HG03575 (cell line): Measurements from ENCODE around the gene SLC22A13.
"Not testable (repeated sequence)": the region's sequence is repeated elsewhere in the genome, so short reads cannot be mapped to it uniquely, and the experiment has no call there.

Experiments
- ATAC-seq: cut with Tn5 transposase; IDR thresholded peaks from one replicate; pipeline ENCODE4 v1.9.1; 2021; ENCODE audit not compliant: unreplicated experiment, insufficient number of reproducible peaks, low FRiP score; ENCODE audit errors: extremely low read depth

Gene SLC22A13

GRCh38 chr3:38318766-38319671 lies 53.4 kb downstream of the SLC22A13 start:
- ATAC-seq, result no peak

DNA sequence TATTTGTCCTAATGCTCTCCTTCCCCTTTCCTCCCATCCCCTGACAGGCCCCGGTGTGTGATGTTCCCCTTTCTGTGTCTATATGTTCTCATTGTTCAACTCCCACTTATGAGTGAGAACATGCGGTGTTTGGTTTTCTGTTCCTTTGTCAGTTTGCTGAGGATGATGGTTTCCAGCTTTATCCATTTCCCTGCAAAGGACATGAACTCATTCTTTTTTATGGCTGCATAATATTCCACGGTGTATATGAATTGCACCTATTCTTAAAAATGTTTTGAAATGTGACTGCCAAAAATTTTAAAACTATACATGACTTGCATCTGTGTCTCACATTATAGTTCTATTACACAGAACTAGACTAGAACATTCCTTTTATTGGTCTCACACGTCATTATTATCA lies 55.0 kb downstream of the SLC22A13 start:
- ATAC-seq, result not testable (repeated sequence)

DNA sequence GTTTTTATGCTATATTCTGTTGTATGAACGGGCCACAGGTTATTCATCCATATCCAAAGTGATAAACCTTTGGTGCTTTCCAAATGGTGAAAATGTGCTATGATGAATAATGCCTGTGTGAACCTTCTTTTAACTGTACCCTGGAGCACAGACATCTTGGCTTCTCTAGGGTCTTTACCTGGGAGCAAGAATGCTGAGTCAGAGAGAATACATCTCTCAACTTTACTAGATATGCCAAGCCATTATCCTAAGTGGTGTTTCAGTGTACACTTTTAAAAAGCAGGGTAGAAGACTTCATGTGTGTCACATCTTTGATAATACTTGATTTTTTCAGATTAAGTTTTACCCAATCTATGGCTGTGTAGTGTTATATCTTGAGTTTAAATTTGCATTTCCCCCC lies 57.4 kb downstream of the SLC22A13 start:
- no peak for ATAC-seq

GRCh38 chr3:38325256-38325655 lies 59.6 kb downstream of the SLC22A13 start:
- ATAC-seq, result no peak

- ATAC-seq, result no peak
These were observed 61.9 kb downstream of the SLC22A13 start for GRCh38 chr3:38327335-38328009.
